Heart left ventricle (tissue), 13 donors: ENCODE data around the gene BDKRB2.

Experiments used
- POLR2A ChIP-seq, 2 donors: fragments of 450-650 bp; IDR thresholded peaks; one replicate each; pipeline ENCODE4 v1.6.1; 2017; ENCODE audit warnings: antibody characterized with exemption in 2 of 2, mild to moderate bottlenecking in 2 of 2, moderate library complexity in 2 of 2
- TF ChIP-seq, protein P1 (sequence below), 12 donors: fragments of 200-600 bp; sonication (generic) in 4 of 12; IDR thresholded peaks; one replicate each; pipeline versions ENCODE4 v1.5.0 to v1.8.0; 2018 to 2022; ENCODE audit warnings: antibody characterized with exemption in 12 of 12, mild to moderate bottlenecking in 5 of 12
- donor health status: ischemic (EF 13 %, LVEDD 7.1; RV severe dilation, severe dysfunction).
- donor health status: DM: no; HTN: yes; CAD: no.
- donor health status: DM: no; HTN: no; CAD: no.
- donor health status: ischemic (EF 25% LVEDD 6.9; RV normal size, moderate dysfunction).
- donor health status: ischemic (EF 25% LVEDD 5.7; RV mildly dilated, moderate dysfunction).
- donor health status: ischemic (EF 35%, LVEDD 5.7; RV mildly dilated, moderate dysfunction).
- donor health status: nonischemic (EF 11% LVEDD 7.7; RV severe dilation, severe dysfunction).
- donor health status: DM: yes; HTN: yes; CAD: no.
- donor health status: PGD.
- donor health status: ischemic (EF 29% LVEDD 5.4; RV normal size, mild dysfunction).
- donor health status: nonischemic (EF 23%, LVEDD 6.1; RV moderate dilation, normal function).

DNA sequence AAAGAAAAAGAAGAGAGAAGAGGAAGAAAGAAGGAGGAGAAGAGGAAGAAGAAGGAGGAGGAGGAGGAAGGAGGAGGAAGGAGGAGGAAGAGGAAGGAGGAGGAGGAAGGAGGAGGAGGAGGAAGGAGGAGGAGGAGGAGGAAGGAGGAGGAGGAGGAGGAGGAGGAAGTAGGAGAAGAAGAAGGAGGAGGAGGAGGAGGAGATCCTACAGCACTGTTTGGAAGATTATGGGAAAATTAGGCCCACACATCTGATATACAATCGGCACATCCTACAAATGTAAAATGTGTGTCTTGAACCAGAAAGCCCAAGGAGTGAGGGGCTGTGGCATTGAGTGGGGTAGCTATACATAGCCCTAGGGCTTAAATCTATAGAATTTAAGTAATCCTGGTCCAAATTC is 12.0 kb downstream of the BDKRB2 start:
- no peak for TF ChIP-seq POLR2A (IDR thresholded peaks at IDR 0.05)
- TF ChIP-seq, protein P1, sequence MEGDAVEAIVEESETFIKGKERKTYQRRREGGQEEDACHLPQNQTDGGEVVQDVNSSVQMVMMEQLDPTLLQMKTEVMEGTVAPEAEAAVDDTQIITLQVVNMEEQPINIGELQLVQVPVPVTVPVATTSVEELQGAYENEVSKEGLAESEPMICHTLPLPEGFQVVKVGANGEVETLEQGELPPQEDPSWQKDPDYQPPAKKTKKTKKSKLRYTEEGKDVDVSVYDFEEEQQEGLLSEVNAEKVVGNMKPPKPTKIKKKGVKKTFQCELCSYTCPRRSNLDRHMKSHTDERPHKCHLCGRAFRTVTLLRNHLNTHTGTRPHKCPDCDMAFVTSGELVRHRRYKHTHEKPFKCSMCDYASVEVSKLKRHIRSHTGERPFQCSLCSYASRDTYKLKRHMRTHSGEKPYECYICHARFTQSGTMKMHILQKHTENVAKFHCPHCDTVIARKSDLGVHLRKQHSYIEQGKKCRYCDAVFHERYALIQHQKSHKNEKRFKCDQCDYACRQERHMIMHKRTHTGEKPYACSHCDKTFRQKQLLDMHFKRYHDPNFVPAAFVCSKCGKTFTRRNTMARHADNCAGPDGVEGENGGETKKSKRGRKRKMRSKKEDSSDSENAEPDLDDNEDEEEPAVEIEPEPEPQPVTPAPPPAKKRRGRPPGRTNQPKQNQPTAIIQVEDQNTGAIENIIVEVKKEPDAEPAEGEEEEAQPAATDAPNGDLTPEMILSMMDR (IDR thresholded peaks at IDR 0.05): no peak
